Lung (tissue), 12 donors: ENCODE results near the gene ATG7. TPM values are rescaled to one million over a fixed set of nuclear protein-coding genes. Genes with fewer than 3 reads are reported as not detected.

Experiments
- ATAC-seq: fragments of 200-7000 bp; cut with Tn5 transposase; one replicate; pipeline ENCODE4 v1.9.1; 2020; ENCODE audit warnings: moderate number of reproducible peaks; ENCODE audit not compliant: insufficient read depth, low FRiP score
- DNase-seq, 3 donors: peaks; one replicate each; pipeline ENCODE4 v3.0.0-alpha.2; 2013 to 2017
- H3K27ac ChIP-seq, 2 donors: one replicate each; pipeline ENCODE4 v1.5.1; 2013; ENCODE audit warnings: mild to moderate bottlenecking in 2 of 2, moderate library complexity in 2 of 2, control low read depth in 1 of 2, inconsistent platforms in 1 of 2, low read depth in 1 of 2, low read length in 1 of 2
- H3K27me3 ChIP-seq, 3 donors: one replicate each; pipeline ENCODE4 v1.5.1; 2013; ENCODE audit warnings: low read length in 2 of 3; ENCODE audit not compliant: control insufficient read depth in 3 of 3, insufficient read depth in 3 of 3
- H3K36me3 ChIP-seq, 4 donors: one replicate each; pipeline ENCODE4 v1.5.1; 2013; ENCODE audit warnings: low read length in 4 of 4, mild to moderate bottlenecking in 1 of 4, moderate library complexity in 1 of 4; ENCODE audit not compliant: control insufficient read depth in 4 of 4, insufficient read depth in 4 of 4
- H3K4me1 ChIP-seq, 5 donors: one replicate each; pipeline ENCODE4 v1.5.1; 2013; ENCODE audit warnings: low read length in 5 of 5, mild to moderate bottlenecking in 2 of 5, moderate library complexity in 1 of 5; ENCODE audit not compliant: control insufficient read depth in 5 of 5, insufficient read depth in 5 of 5
- H3K4me3 ChIP-seq: one replicate; pipeline ENCODE4 v1.5.1; 2013; ENCODE audit warnings: mild to moderate bottlenecking, control low read depth, moderate library complexity
- H3K9ac ChIP-seq, 2 donors: one replicate each; pipeline ENCODE4 v1.5.1; 2013; ENCODE audit warnings: low read length in 2 of 2, control low read depth in 1 of 2; ENCODE audit not compliant: insufficient read depth in 1 of 2
- H3K9me3 ChIP-seq, 4 donors: one replicate each; pipeline ENCODE4 v1.5.1; 2013; ENCODE audit warnings: low read length in 3 of 4, mild to moderate bottlenecking in 1 of 4, moderate library complexity in 1 of 4; ENCODE audit not compliant: control insufficient read depth in 4 of 4, insufficient read depth in 3 of 4
- CTCF ChIP-seq: IDR thresholded peaks from 2 replicates; pipeline ENCODE4 v1.5.1; 2012; ENCODE audit warnings: mild to moderate bottlenecking; ENCODE audit errors: control extremely low read depth, extremely low read depth
- WGBS, 2 donors: extraction: QIAGEN DNeasy Blood & Tissue Kit; methylation state at CpG; one replicate each; pipeline ENCODE4 v1.1.7; 2013; 5-methylcytosine and 5-hydroxymethylcytosine counted together
- polyA plus RNA-seq, 2 donors: library from polyadenylated mRNA; stranded (reverse); fragments of 200-250 nt; gene quantifications; one replicate each; pipeline ENCODE4 v1.2.1, GENCODE V29; 2013
- total RNA-seq, 2 donors: library from RNA; depleted of rRNA in 1 of 2; stranded (reverse); fragments of >200 nt in 1 of 2; gene quantifications; one replicate each; pipeline ENCODE4 v1.2.1, GENCODE V29; 2014 to 2021
- donor health status: control.
- donor health status: control.
- donor health status: Bipolar disorder and iron deficiency.
- donor health status: healthy.
- donor health status: DM: yes; HTN: yes; CAD: no.

ATG7 gene
- total and polyA plus RNA-seq, 4 donors = 11.2 to 72.0 (median 53.3) TPM

- peaks cover 0 to 26% (median 8%) of the 10 kb centered on the region in 5 donors for H3K4me1 ChIP-seq
- WGBS, 2 donors = 86 to 88% methylated on average over 11 of the region's 11 CpGs
- no peak overlapping the region for H3K27ac ChIP-seq
- H3K4me3 ChIP-seq = no peak overlapping the region
- no peaks in the 10 kb centered on the region for H3K27me3 ChIP-seq
- H3K9me3 ChIP-seq = no peaks in the 10 kb centered on the region
- DNase-seq (no peak), ATAC-seq (no peak)
- peaks cover 0 to 8% (median 4%) of the 10 kb centered on the region in 4 donors for H3K36me3 ChIP-seq
- no peak overlapping the region for H3K9ac ChIP-seq
- no peak for TF ChIP-seq CTCF
Measured at GRCh38 chr3:11375333-11376088, 103.3 kb downstream of the ATG7 start.

GRCh38 chr3:11377719-11378118 is 105.5 kb downstream of the ATG7 start:
- no peaks in the 10 kb centered on the region for H3K27me3 ChIP-seq
- H3K9ac ChIP-seq = no peak overlapping the region
- peaks cover 0 to 34% (median 14%) of the 10 kb centered on the region in 5 donors for H3K4me1 ChIP-seq
- H3K36me3 ChIP-seq = peaks cover 0 to 5% (median 4%) of the 10 kb centered on the region in 4 donors
- H3K4me3 ChIP-seq = no peak overlapping the region
- DNase-seq = no peak
- no peak overlapping the region for H3K27ac ChIP-seq
- no peak for ATAC-seq
- H3K9me3 ChIP-seq = no peaks in the 10 kb centered on the region
- WGBS, 2 donors = 87 to 97% methylated on average over 2 of the region's 2 CpGs
- no peak for TF ChIP-seq CTCF

- no peaks in the 10 kb centered on the region for H3K27me3 ChIP-seq
- H3K4me3 ChIP-seq = no peak overlapping the region
- H3K9me3 ChIP-seq = no peaks in the 10 kb centered on the region
- peaks cover 0 to 39% (median 18%) of the 10 kb centered on the region in 5 donors for H3K4me1 ChIP-seq
- peaks cover 0 to 3% (median 1%) of the 10 kb centered on the region in 4 donors for H3K36me3 ChIP-seq
- ATAC-seq (peak; percentile 41), DNase-seq (peak; percentile 41 to 90 (median 89))
- TF ChIP-seq CTCF = peak; percentile 55
- no peak overlapping the region for H3K27ac ChIP-seq
- WGBS, 2 donors = 54 to 58% methylated on average over 2 of the region's 2 CpGs
- peak overlapping the region in 1 of 2 donors; percentile 30 for H3K9ac ChIP-seq
Measured at GRCh38 chr3:11379238-11379823, 107.1 kb downstream of the ATG7 start.
